HepG2 (cell line): ENCODE data around the gene ASB4. TPM values are rescaled to one million over a fixed set of nuclear protein-coding genes. Genes with fewer than 3 reads are reported as not detected.
A peak's percentile ranks its signal among the peaks of the same experiment; 100 is the strongest.

ENCODE experiments used
- ARID5B ChIP-seq: IDR thresholded peaks from 2 replicates; pipeline ENCODE4 v1.4.0; 2020; ENCODE audit warnings: mild to moderate bottlenecking, missing genetic modification reagents
- ATM ChIP-seq: fragments of 450-650 bp; IDR thresholded peaks from 2 replicates; pipeline ENCODE4 v1.7.1; 2017; ENCODE audit warnings: mild to moderate bottlenecking, borderline replicate concordance
- CREB1 ChIP-seq, 2 experiments: fragments of 450-650 bp in 1 of 2; IDR thresholded peaks; 2 replicates each; pipeline ENCODE4 v1.6.1; 2016 to 2017; ENCODE audit warnings: control low read depth in 1 of 2, mild to moderate bottlenecking in 1 of 2, missing compliant biosample characterization in 1 of 2, missing genetic modification characterization in 1 of 2
- DMAP1 ChIP-seq: IDR thresholded peaks from 2 replicates; pipeline ENCODE4 v1.6.1; 2016
- MAFG ChIP-seq: sonication (generic); formaldehyde crosslinking; IDR thresholded peaks from 2 replicates; pipeline ENCODE4 v1.5.1; 2020; ENCODE audit warnings: mild to moderate bottlenecking, missing genetic modification reagents
- MED8 ChIP-seq: sonication (generic); formaldehyde crosslinking; IDR thresholded peaks from 2 replicates; pipeline ENCODE4 v1.8.1; 2023; ENCODE audit warnings: mild to moderate bottlenecking, missing genetic modification reagents; ENCODE audit not compliant: insufficient replicate concordance
- MEIS1 ChIP-seq: sonication (generic); formaldehyde crosslinking; IDR thresholded peaks from 2 replicates; pipeline ENCODE4 v1.9.0; 2021; ENCODE audit warnings: mild to moderate bottlenecking, missing genetic modification reagents, moderate library complexity, borderline replicate concordance
- NR0B2 ChIP-seq: sonication (generic); formaldehyde crosslinking; IDR thresholded peaks from 2 replicates; pipeline ENCODE4 v1.4.0; 2020; ENCODE audit warnings: mild to moderate bottlenecking, missing genetic modification reagents
- PAXIP1 ChIP-seq: sonication (generic); formaldehyde crosslinking; conservative IDR thresholded peaks from 2 replicates; pipeline ENCODE4 v1.4.0; 2020; ENCODE audit warnings: mild to moderate bottlenecking, missing genetic modification reagents, moderate library complexity
- PPARG ChIP-seq: conservative IDR thresholded peaks from 2 replicates; pipeline ENCODE4 v1.6.1; 2016; ENCODE audit warnings: missing biosample characterization, missing genetic modification reagents
- REST ChIP-seq, 2 experiments: IDR thresholded peaks; 2 replicates each; pipeline ENCODE4 v1.6.1; 2011 to 2012; ENCODE audit warnings: low read length in 2 of 2, borderline replicate concordance in 1 of 2, low read depth in 1 of 2, mild to moderate bottlenecking in 1 of 2, moderate library complexity in 1 of 2
- SIN3B ChIP-seq: fragments of 150-350 bp; IDR thresholded peaks from 2 replicates; pipeline ENCODE4 v1.6.1; 2014; ENCODE audit warnings: low read length
- SP5 ChIP-seq: IDR thresholded peaks from 2 replicates; pipeline ENCODE4 v1.6.1; 2016; ENCODE audit warnings: low read depth, borderline replicate concordance
- ZBTB20 ChIP-seq: sonication (generic); formaldehyde crosslinking; IDR thresholded peaks from 2 replicates; pipeline ENCODE4 v1.8.1; 2023; ENCODE audit warnings: missing genetic modification reagents, low read depth, mild to moderate bottlenecking, borderline replicate concordance
- ZNF256 ChIP-seq: sonication (generic); formaldehyde crosslinking; conservative IDR thresholded peaks from 2 replicates; pipeline ENCODE4 v1.4.0; 2020; ENCODE audit warnings: missing genetic modification reagents
- ZNF414 ChIP-seq: sonication (generic); formaldehyde crosslinking; IDR thresholded peaks from 2 replicates; pipeline ENCODE4 v1.5.0; 2020; ENCODE audit warnings: missing genetic modification reagents
- ZNF589 ChIP-seq: sonication (generic); formaldehyde crosslinking; conservative IDR thresholded peaks from 2 replicates; pipeline ENCODE4 v1.8.0; 2022; ENCODE audit warnings: mild to moderate bottlenecking, moderate library complexity, missing genetic modification reagents
- ZNF652 ChIP-seq: IDR thresholded peaks from 2 replicates; pipeline ENCODE4 v1.6.1; 2016; ENCODE audit warnings: low read depth, borderline replicate concordance
- polyA plus RNA-seq, 8 experiments: library from polyadenylated mRNA; depleted of rRNA in 3 of 8; stranded (reverse) in 7 of 8; unstranded in 1 of 8; fragments of >200 nt; fragmentation: Illumina TruSeq in 4 of 8; extraction: Trizol in 4 of 8; gene quantifications; 2 replicates each; pipeline versions ENCODE4 v1.2.1 to v1.2.3, GENCODE V29; 2011 to 2016; ENCODE audit warnings: low read depth in 4 of 8, missing spikeins in 1 of 8, mixed read lengths in 1 of 8; ENCODE audit not compliant: insufficient read depth in 1 of 8
- total RNA-seq, 5 experiments: library from RNA; depleted of rRNA; stranded (reverse); fragments of >200 nt; fragmentation: Illumina TruSeq; extraction: Trizol; gene quantifications; 2 replicates each; pipeline ENCODE4 v1.2.3, GENCODE V29; 2016; ENCODE audit warnings: low read depth in 1 of 5

The ASB4 gene
- total and polyA plus RNA-seq, 2 of the 13 experiments (the other 11 are each of a cell fraction or from before 2014, with no cell fraction given), result 1.1 to 4.0 TPM

GRCh38 chr7:95470452-95470851 is 15.3 kb upstream of the ASB4 start (continued):
- peak; percentile 84 for TF ChIP-seq ARID5B (CRISPR knock-in tag)
- TF ChIP-seq REST (IDR thresholded peaks at IDR 0.05; ENCODE audit: borderline replicate concordance in 1 of 2, low read depth in 1 of 2, low read length in 2 of 2), result no peak
- TF ChIP-seq ZNF256, result no peak
- 0 out of 2 replicates have a peak, but pooled peaks have one; percentile 36 for TF ChIP-seq ZNF652
- TF ChIP-seq MEIS1, result no peak
- TF ChIP-seq DMAP1, result no peak
- TF ChIP-seq ZNF589 (CRISPR knock-in tag), result no peak
- TF ChIP-seq CREB1 (IDR thresholded peaks at IDR 0.05), result no peak
- peak; percentile 36; the same call in 1 of the 2 replicates for TF ChIP-seq CREB1 (CRISPR knock-in tag; IDR thresholded peaks at IDR 0.05)
- TF ChIP-seq SIN3B, result no peak
- TF ChIP-seq MAFG (CRISPR knock-in tag), result no peak
- no peak for TF ChIP-seq NR0B2 (CRISPR knock-in tag)
- TF ChIP-seq ZNF414 (CRISPR knock-in tag), result no peak
- no peak for TF ChIP-seq ATM
- TF ChIP-seq PAXIP1 (CRISPR knock-in tag), result peak; percentile 68
- TF ChIP-seq PPARG (CRISPR knock-in tag), result 0 out of 2 replicates have a peak, but pooled peaks have one; percentile 50
- TF ChIP-seq ZBTB20 (CRISPR knock-in tag), result no peak
- 0 out of 2 replicates have a peak, but pooled peaks have one; percentile 10 for TF ChIP-seq SP5 (CRISPR knock-in tag)
- no peak for TF ChIP-seq MED8 (CRISPR knock-in tag)
